ENCODE results near the gene MARK4. TPM values are rescaled to one million over a fixed set of nuclear protein-coding genes. Genes with fewer than 3 reads are reported as not detected.
"Not testable (repeated sequence)": the region's sequence is repeated elsewhere in the genome, so short reads cannot be mapped to it uniquely, and the experiment has no call there.

MARK4 gene
- total RNA-seq, 2 experiments from 2014 or later, result 25.9 to 29.4 TPM

DNA sequence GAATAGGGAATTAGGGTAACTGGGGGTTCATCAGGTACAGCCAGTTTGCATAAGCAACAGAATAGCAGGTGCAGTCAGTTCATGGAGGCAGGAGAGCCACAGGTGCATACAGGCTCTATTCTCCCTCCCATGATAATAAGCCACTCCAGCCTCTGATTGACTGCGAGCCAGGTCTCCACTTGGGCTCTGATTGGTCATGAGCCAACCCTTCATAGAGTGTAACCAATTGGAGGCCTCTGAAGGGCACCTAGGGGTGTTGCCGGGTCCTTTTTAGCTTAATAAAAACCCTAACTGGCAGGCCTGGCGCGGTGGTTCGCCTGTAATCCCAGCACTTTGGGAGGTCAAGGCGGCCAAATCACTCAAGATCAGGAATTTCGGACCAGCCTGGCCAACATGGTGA is 80.3 kb downstream of the MARK4 start:
- ATAC-seq (no peak), DNase-seq (no peak)
- peaks cover 10% of the 10 kb centered on the region for H3K27me3 Mint-ChIP-seq
- H3K4me1 Mint-ChIP-seq, result peaks cover under 1% of the 10 kb centered on the region
- no peak overlapping the region for H3K27ac Mint-ChIP-seq
- no peaks in the 10 kb centered on the region for H3K9me3 Mint-ChIP-seq (ENCODE audit: low read depth)
- CTCF ChIA-PET, result no interaction called here
- H3K4me3 Mint-ChIP-seq, result no peak overlapping the region
- H3K36me3 Mint-ChIP-seq, result no peaks in the 10 kb centered on the region

DNA sequence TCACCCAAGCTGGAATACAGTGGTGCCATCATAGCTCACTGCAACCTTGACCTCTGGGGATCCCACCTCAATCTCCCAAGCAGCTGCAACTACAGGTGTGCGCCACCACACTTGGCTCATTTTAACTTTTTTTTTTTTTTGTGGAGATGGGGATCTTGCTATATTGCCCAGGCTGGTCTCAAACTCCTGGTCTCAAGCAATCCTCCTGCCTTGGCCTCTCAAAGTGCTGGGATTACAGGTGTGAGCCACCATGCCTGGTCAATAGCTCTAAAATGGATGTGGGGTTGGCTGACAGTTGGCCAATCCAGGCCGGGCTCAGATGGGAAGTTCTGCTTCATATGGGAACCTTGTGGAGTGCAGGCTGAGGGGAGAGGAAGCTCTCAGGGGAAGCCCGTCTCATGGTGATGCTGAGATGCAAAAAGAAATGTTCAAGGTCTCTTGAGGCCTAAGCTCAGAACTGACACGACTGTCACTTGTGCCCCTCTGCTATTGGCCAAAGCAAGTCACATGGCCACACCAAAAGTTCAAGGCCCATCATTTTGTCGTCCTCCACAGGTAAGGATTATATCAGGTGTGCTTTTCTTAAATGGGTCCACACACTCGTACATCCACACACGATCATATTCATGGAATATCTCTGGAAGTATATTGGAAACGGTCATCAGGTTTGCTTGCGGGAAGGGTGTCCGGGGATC is 82.7 kb downstream of the MARK4 start:
- H3K4me3 Mint-ChIP-seq, result no peak overlapping the region
- CTCF ChIA-PET, result no interaction called here
- H3K9me3 Mint-ChIP-seq (ENCODE audit: low read depth), result no peaks in the 10 kb centered on the region
- no peaks in the 10 kb centered on the region for H3K36me3 Mint-ChIP-seq
- ATAC-seq (no peak), DNase-seq (no peak)
- peaks cover 15% of the 10 kb centered on the region for H3K27me3 Mint-ChIP-seq
- H3K4me1 Mint-ChIP-seq, result peaks cover 4% of the 10 kb centered on the region
- H3K27ac Mint-ChIP-seq, result no peak overlapping the region

GRCh38 chr19:45334881-45335280 is 83.8 kb downstream of the MARK4 start:
- not testable (repeated sequence) for H3K9me3 Mint-ChIP-seq (ENCODE audit: low read depth); H3K4me3 Mint-ChIP-seq; H3K36me3 Mint-ChIP-seq; DNase-seq; H3K27ac Mint-ChIP-seq; ATAC-seq; H3K4me1 Mint-ChIP-seq
- CTCF ChIA-PET, result interaction anchor here (0.7 kb wide), 1 partner anchor 7 kb away, joined by 3 read pairs; no protein-coding TSS in a partner anchor
- peaks cover 16% of the 10 kb centered on the region for H3K27me3 Mint-ChIP-seq

DNA sequence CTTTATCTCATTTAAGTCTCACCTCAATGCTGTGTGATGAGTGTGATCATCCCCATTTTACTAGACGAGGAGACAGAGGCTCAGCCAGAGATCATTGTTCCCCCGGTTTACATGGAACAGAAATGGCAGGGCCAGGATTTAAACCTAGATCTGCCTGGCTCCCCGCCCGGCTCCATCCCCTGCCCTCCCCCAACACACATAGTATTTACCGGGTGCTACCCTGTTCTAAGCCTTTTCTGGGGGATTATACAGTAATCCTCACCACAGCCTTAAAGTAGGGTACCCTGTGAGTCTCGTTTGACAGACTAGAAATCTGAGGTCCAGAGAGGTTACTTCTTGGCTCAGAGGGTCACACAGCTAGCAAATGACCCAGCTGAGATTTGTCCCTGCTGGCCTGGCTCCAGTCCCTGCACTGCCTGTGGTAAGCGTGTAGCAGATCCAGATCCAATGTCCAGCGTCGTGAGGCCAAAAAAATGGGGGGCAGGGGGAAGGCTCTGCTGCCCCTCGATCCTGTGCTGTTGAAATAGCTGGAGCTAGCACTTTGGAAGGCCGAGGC is 85.7 kb downstream of the MARK4 start:
- no peak for ATAC-seq
- peaks cover 20% of the 10 kb centered on the region for H3K27me3 Mint-ChIP-seq

GRCh38 chr19:45339629-45340028 is 88.6 kb downstream of the MARK4 start:
- Mint-ChIP-seq H3K9me3 (ENCODE audit: low read depth) (no peaks in the 10 kb centered on the region), H3K36me3 (no peaks in the 10 kb centered on the region), H3K27ac (no peak overlapping the region), H3K27me3 (peaks cover 23% of the 10 kb centered on the region), H3K4me3 (no peak overlapping the region), H3K4me1 (peaks cover 7% of the 10 kb centered on the region)
- CTCF ChIA-PET, result interaction anchor here (1.0 to 1.4 kb wide), 11 partner anchors 24 to 450 kb away, joined by 3 to 5 read pairs (median 3); partner anchors contain the start of gene MARK4
- ATAC-seq (no peak), DNase-seq (no peak)

More for the DNA sequence above, 85.7 kb downstream of the MARK4 start:
- Mint-ChIP-seq H3K36me3 (no peaks in the 10 kb centered on the region), H3K4me3 (no peak overlapping the region), H3K4me1 (peaks cover 7% of the 10 kb centered on the region), H3K27ac (no peak overlapping the region), H3K9me3 (ENCODE audit: low read depth) (no peaks in the 10 kb centered on the region)
- CTCF ChIA-PET, result interaction anchor here (2.3 kb wide), 2 partner anchors 12 to 88 kb away, joined by 6 read pairs; no protein-coding TSS in a partner anchor
- no peak for DNase-seq

- Mint-ChIP-seq H3K27me3 (peaks cover 26% of the 10 kb centered on the region), H3K36me3 (no peaks in the 10 kb centered on the region), H3K27ac (no peak within 1 kb of the TSS), H3K4me1 (peaks cover 7% of the 10 kb centered on the region), H3K9me3 (ENCODE audit: low read depth) (no peaks in the 10 kb centered on the region), H3K4me3 (peak within 1 kb of the TSS; percentile 10)
- peak; percentile 47 for DNase-seq
- ATAC-seq, result peak; percentile 52
- CTCF ChIA-PET, result interaction anchor here (1.1 to 1.4 kb wide), 2 partner anchors 176 to 323 kb away, joined by 3 read pairs; no protein-coding TSS in a partner anchor
These were observed 89.3 kb downstream of the MARK4 start, which contains the start of gene KLC3 for GRCh38 chr19:45340232-45340898. KLC3 (plus strand) TSS chr19:45340750; CDS start chr19:45345542, 4,792 bp downstream.

DNA sequence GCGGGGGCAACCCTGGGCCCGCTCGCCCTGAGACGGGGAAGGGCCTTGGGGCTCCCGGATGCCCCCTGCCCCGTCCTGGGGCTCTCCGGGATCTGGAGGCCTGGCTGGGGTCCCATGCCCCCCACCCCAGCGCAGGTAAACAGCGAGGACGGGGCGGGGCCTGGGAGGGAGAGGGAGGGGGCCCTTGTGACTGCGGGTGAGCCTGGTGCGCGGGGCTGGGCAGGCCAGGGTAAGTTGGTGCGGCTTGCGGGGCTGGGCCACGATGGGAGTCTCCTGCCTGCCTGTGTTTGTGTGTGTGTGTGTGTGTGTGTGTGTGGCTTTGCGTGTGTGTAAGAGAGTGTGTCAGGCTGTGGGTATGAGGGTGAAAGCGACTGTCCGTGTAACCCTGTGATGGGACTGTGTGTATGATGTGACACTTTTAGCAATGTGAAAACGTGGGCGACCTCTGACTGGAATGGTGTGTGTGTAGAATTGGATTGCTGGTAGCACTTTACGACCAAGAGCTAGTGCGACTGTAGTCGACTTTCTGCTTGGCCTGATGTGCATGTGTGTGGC is 89.9 kb downstream of the MARK4 start:
- H3K27ac Mint-ChIP-seq, result no peak overlapping the region
- peaks cover 7% of the 10 kb centered on the region for H3K4me1 Mint-ChIP-seq
- DNase-seq, result no peak
- H3K9me3 Mint-ChIP-seq (ENCODE audit: low read depth), result no peaks in the 10 kb centered on the region
- H3K36me3 Mint-ChIP-seq, result no peaks in the 10 kb centered on the region
- H3K27me3 Mint-ChIP-seq, result peaks cover 28% of the 10 kb centered on the region
- ATAC-seq, result peak; percentile 17
- no peak overlapping the region for H3K4me3 Mint-ChIP-seq
- CTCF ChIA-PET, result no interaction called here

- Mint-ChIP-seq H3K36me3 (no peaks in the 10 kb centered on the region), H3K4me3 (no peak overlapping the region), H3K9me3 (ENCODE audit: low read depth) (no peaks in the 10 kb centered on the region), H3K27ac (no peak overlapping the region), H3K27me3 (peaks cover 23% of the 10 kb centered on the region), H3K4me1 (peaks cover 7% of the 10 kb centered on the region)
- DNase-seq, result no peak
- CTCF ChIA-PET, result no interaction called here
- ATAC-seq, result no peak
These were observed 91.8 kb downstream of the MARK4 start for GRCh38 chr19:45342911-45343310.

GRCh38 chr19:45344621-45345505 is 93.8 kb downstream of the MARK4 start:
- peaks cover 16% of the 10 kb centered on the region for H3K27me3 Mint-ChIP-seq
- ATAC-seq, result no peak
- peaks cover 3% of the 10 kb centered on the region for H3K4me1 Mint-ChIP-seq
- H3K36me3 Mint-ChIP-seq, result no peaks in the 10 kb centered on the region
- CTCF ChIA-PET, result no interaction called here
- H3K27ac Mint-ChIP-seq, result no peak overlapping the region
- no peaks in the 10 kb centered on the region for H3K9me3 Mint-ChIP-seq (ENCODE audit: low read depth)
- H3K4me3 Mint-ChIP-seq, result no peak overlapping the region
- DNase-seq, result no peak

- ATAC-seq (no peak), DNase-seq (no peak)
- Mint-ChIP-seq H3K9me3 (ENCODE audit: low read depth) (no peaks in the 10 kb centered on the region), H3K4me3 (no peak overlapping the region), H3K27ac (no peak overlapping the region), H3K4me1 (no peaks in the 10 kb centered on the region), H3K36me3 (no peaks in the 10 kb centered on the region), H3K27me3 (peaks cover 12% of the 10 kb centered on the region)
- CTCF ChIA-PET, result no interaction called here
These were observed 94.4 kb downstream of the MARK4 start for GRCh38 chr19:45345506-45345860.

- ATAC-seq, result no peak
- Mint-ChIP-seq H3K4me1 (no peaks in the 10 kb centered on the region), H3K36me3 (no peaks in the 10 kb centered on the region), H3K9me3 (ENCODE audit: low read depth) (no peaks in the 10 kb centered on the region), H3K27ac (no peak overlapping the region), H3K4me3 (no peak overlapping the region), H3K27me3 (peaks cover 12% of the 10 kb centered on the region)
- CTCF ChIA-PET, result no interaction called here
- DNase-seq, result no peak
These were observed 95.4 kb downstream of the MARK4 start for GRCh38 chr19:45346449-45346848.

DNA sequence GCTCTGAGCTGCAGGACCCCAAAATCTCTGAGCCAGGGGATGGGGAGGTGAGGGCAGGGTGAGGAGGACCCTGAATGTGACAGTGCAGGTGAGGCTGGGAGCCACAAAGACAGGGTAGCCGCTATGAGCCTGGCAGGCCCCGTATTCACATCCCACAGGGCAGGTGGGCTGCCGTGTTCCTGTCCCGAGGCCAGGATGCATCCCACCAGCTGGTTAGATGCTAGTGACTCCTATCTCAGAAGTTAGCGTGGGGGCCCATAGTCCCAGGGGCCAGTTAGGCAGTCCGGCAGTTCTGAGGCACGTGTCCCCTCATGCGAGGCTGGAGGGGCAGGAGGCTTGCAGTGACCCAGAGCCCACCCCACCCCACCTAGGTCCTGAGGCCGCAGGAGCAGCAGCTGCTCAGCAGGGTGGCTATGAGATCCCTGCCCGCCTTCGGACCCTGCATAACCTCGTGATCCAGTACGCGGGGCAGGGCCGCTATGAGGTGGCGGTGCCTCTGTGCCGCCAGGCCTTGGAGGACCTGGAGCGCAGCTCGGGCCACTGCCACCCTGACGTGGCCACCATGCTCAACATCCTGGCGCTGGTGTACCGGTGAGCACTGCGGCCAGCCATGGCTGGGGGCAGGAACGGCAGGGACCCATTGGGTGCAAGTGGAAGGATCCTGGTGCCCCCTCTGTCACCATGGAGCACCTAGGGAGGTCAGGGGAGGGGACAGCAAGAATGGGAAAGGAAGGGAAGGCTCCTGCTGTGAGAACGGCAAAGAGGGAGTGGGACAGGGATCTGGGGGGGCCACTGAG is 96.7 kb downstream of the MARK4 start:
- DNase-seq (no peak), ATAC-seq (no peak)
- no peaks in the 10 kb centered on the region for H3K4me1 Mint-ChIP-seq
- CTCF ChIA-PET, result interaction anchor here (1.5 kb wide), 1 partner anchor 10 kb away, joined by 6 read pairs; no protein-coding TSS in a partner anchor
- H3K27ac Mint-ChIP-seq, result no peak overlapping the region
- no peak overlapping the region for H3K4me3 Mint-ChIP-seq
- no peaks in the 10 kb centered on the region for H3K36me3 Mint-ChIP-seq
- no peaks in the 10 kb centered on the region for H3K9me3 Mint-ChIP-seq (ENCODE audit: low read depth)
- peaks cover 12% of the 10 kb centered on the region for H3K27me3 Mint-ChIP-seq

Measured in activated CD8-positive, alpha-beta memory T cell treated with anti-CD3 and anti-CD28 coated beads, Interleukin-2, amount 10 ng/mL, durations not matched to agents 7 days and 5 days (primary cell).